NB4 (cell line): ENCODE results near the gene BIN1.
A peak's percentile ranks its signal among the peaks of the same experiment; 100 is the strongest.

ENCODE experiments used
- DNase-seq: peaks from one replicate; pipeline ENCODE4 v3.0.0; 2010; ENCODE audit warnings: low read depth
- H3K4me3 ChIP-seq: one replicate; pipeline ENCODE4 v1.5.1; 2011; ENCODE audit warnings: mild to moderate bottlenecking, low read depth, low read length, moderate library complexity
- MYC ChIP-seq: IDR thresholded peaks from 2 replicates; pipeline ENCODE4 v1.6.1; 2011; ENCODE audit warnings: low read depth, low read length
- POLR2A ChIP-seq: IDR thresholded peaks from 2 replicates; pipeline ENCODE4 v1.6.1; 2011; ENCODE audit warnings: mild to moderate bottlenecking; ENCODE audit not compliant: insufficient read length; ENCODE audit errors: extremely low read depth
- TF ChIP-seq, protein P1 (sequence below): IDR thresholded peaks from one replicate; pipeline ENCODE4 v1.5.1; 2012; ENCODE audit warnings: low read depth, low read length
- TF ChIP-seq, protein P2 (sequence below): IDR thresholded peaks from 2 replicates; pipeline ENCODE4 v1.6.1; 2011; ENCODE audit warnings: low read depth, low read length

BIN1 gene

DNA sequence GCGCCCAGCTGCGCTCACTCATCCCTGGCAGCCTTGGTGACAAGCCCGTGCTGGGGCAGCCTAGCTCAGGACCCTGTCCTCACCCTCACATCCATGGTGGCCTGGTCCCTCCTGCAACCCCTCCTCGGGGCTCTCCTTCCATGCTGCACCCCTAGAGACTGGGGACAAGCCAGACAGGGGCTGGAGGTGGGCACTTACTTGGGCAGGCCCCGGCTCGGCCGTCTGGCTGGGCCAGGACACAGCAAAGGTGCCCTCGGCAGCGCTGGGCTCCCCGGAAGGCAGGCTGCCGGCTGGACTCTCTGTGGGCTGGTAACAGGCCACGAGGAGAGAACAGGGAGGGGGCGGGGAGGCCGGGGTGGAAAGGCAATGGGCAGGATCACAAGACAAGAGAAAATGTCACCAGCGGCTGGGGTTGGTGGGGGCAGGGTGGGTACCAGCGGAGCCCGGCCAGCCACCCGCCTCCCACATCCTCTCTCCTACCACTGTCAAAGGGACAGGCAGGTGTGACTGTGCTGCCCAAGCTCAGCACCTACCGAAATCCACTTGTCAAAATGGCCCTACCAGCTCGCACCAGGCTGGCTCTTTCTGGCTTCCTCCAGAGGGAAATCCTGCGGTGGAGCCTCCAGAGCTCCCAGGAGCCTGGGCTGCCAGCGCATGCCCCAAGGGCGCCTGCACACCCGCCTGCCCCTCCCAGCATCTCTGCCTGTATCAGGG lies 54.7 kb downstream of the BIN1 start:
- TF ChIP-seq, protein P1, sequence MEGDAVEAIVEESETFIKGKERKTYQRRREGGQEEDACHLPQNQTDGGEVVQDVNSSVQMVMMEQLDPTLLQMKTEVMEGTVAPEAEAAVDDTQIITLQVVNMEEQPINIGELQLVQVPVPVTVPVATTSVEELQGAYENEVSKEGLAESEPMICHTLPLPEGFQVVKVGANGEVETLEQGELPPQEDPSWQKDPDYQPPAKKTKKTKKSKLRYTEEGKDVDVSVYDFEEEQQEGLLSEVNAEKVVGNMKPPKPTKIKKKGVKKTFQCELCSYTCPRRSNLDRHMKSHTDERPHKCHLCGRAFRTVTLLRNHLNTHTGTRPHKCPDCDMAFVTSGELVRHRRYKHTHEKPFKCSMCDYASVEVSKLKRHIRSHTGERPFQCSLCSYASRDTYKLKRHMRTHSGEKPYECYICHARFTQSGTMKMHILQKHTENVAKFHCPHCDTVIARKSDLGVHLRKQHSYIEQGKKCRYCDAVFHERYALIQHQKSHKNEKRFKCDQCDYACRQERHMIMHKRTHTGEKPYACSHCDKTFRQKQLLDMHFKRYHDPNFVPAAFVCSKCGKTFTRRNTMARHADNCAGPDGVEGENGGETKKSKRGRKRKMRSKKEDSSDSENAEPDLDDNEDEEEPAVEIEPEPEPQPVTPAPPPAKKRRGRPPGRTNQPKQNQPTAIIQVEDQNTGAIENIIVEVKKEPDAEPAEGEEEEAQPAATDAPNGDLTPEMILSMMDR: no peak
- no peak for TF ChIP-seq MYC
- no peak for TF ChIP-seq POLR2A
- TF ChIP-seq, protein P2, sequence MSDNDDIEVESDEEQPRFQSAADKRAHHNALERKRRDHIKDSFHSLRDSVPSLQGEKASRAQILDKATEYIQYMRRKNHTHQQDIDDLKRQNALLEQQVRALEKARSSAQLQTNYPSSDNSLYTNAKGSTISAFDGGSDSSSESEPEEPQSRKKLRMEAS: no peak
- DNase-seq: no peak
- H3K4me3 ChIP-seq: no peak overlapping the region

DNA sequence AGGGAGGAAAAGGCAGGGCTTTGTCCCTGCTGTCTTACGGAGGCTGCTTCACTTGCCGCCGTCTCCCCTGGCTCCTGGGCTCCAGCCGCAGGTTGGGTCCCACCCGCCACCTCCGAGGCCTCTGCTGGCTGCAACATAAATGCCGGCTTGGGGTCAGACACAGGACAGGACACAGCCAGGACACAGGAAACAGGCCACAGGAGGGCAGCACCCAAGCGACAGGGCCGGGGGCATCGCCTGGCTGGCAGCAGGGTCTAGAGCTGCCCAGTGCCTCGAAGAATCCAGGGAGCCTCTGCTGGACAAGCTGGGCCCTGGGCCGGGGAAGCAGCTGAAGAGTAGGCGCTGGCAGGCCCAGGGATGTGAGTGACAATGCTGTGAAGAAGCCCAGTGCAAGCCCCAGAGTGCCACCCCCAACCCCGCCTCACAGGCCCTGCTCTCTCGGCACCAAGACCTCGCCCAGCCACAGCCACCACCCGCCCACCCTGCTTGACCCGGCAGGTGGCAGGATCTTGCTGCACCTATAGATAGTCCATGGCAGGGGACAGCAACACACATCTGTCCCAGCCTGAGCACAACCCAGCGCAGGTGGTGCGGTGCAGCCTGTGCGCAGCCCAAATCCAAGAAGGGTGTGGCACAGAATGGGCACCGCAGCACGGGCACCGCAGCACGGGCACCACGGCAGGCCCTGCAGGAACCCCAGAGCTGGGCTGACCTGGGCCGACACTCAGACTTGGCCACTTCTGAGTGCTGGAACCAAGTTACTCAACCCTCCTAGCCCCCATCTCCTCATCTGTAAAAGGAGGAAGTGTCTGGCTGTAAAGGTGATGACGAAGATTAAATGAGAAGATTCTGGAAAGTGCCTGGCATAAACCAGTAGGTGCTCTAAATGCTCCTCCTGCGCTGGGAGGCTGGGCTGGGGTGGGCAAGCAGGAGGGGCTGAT lies 55.6 kb downstream of the BIN1 start:
- no peak overlapping the region for H3K4me3 ChIP-seq
- DNase-seq: peak; percentile 44
- TF ChIP-seq, protein P1: peak; percentile 14
- TF ChIP-seq, protein P2: no peak
- TF ChIP-seq MYC: no peak

DNA sequence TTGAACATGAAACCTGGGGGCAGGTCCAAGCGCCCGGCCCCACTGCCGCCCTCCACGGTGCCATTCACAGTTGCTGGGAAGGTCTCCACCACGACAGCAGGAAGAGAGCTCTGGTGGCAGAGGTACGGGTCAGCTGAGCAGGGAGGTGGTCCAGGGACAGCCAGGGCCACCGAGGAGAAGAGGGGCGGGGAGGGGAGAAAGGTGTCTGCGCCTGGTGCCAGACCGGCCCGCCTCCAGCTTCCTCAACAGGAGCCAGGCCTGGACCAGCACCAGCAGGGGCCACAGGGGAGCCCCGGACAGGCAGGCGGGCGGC lies 56.2 kb downstream of the BIN1 start:
- no peak for DNase-seq
- H3K4me3 ChIP-seq: no peak overlapping the region
- TF ChIP-seq MYC: no peak
- TF ChIP-seq POLR2A: no peak

DNA sequence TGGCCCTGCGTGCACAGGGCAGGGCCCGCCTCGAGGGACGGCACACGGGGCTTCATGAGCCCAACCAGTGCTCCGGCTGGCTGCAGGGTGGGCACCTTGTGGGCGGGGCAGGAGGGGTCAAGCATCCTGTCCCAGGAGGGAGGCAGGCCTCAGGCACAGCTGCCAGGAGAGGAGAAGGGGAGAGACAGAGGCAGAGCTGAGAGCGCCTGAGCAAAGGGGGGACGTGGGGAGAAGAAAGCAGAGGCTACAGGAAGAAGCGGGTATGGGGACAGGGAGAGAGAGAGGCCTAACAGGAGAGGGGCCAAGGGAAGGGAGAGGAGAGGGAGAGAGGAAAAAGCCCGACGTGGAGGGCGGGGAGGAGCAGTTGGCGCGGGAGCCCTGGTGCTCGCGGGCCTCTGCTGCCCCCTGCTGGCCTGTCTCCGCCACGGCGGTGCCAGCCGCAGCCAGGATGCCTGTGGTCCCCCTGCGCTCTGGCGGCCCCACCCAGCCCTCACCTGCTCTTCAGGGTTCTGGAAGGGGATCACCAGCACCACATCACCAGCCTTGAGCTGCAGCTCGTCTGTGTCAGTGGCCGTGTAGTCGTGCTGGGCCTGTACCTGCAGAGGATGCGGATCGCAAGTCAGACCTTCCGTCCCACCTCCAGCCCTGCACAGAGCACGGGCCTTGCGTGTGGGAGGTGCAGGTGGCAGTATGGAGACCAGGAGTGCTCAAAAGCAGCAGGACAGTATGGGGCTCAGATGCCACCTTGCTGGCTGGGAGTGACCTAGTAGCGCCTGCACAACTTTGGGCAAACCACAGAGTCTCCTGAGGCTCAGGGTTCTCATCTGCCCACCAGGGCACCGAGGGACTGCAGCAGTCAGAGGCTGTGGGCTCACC lies 56.8 kb downstream of the BIN1 start:
- no peak overlapping the region for H3K4me3 ChIP-seq
- DNase-seq: peak; percentile 72
- TF ChIP-seq, protein P2: peak; percentile 18; the same call in 1 of the 2 replicates
- TF ChIP-seq POLR2A (no peak), MYC (no peak)
- TF ChIP-seq, protein P1: peak; percentile 83

DNA sequence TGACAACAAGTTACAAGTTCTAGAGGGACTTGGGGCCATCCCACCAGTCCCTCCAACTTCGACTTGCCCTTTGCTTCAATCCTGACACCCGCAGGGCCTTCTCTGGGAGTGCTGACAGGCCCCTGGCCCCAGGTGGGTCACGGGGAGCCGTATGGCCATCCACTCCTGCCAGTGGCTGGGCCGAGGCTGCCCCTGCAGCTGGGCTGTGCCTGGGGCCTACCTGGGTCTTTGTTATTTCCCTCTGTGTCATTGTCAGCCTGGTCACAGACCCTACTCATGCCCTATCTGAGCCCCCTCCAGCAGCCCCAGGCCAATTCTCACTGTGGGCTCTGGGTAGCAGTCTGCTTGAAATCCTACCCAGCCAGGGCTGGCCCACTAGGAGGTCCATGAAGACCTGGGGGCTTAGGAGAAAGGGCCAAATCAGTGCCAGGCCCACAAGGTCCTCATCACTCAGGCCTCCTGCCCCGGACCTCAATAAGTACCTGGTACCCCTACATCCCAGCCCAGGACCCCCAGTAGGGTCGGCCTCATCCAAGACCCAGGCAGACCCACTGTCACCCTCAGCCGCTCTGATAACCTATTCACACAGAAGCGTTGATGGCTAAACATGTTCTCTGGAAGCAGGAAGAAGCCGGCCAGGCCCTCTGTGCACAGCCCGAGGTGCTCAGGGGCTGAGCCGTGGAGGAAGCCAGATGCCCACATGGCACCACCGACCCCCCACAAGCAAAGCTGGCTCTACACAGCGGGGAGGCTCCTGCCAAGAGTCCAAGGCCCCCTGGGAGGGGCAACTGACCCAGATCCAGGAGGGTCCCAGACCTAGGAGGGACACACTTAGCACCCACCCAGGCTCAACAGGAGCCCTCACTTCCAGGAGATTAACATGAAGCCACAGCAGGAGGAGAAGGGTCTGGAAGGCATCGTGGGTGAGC lies 57.7 kb downstream of the BIN1 start:
- H3K4me3 ChIP-seq: no peak overlapping the region
- no peak for DNase-seq
- TF ChIP-seq, protein P2: no peak
- no peak for TF ChIP-seq POLR2A
- no peak for TF ChIP-seq MYC

DNA sequence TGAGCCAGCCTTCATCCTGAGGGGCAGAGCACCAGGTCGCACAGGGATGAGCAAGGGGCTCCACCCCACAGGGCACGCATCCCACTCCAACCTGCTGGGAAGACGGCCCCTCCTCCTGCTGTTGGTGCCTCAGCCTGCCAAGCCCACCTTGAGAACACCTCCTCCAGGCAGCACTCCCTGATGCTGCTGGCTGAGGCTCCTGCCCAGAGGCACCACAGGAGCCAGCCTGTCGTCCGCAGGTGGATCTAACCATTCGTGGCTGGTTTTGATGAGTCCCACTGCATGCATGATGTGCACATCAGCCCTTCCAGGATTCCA lies 58.4 kb downstream of the BIN1 start:
- no peak overlapping the region for H3K4me3 ChIP-seq
- TF ChIP-seq POLR2A (no peak), MYC (no peak)
- TF ChIP-seq, protein P1: no peak
- TF ChIP-seq, protein P2: no peak
- no peak for DNase-seq
